HepG2 (cell line): Measurements from ENCODE around the gene PWP1.

Experiments
- EP300 ChIP-seq, 3 experiments: sonication (generic) in 1 of 3; formaldehyde crosslinking in 1 of 3; IDR thresholded peaks; 2 replicates each; pipeline versions ENCODE4 v1.5.1 to v1.6.1; 2011 to 2020; ENCODE audit warnings: low read depth in 2 of 3, low read length in 2 of 3, borderline replicate concordance in 1 of 3, improper control_type of control experiment in 1 of 3, mild to moderate bottlenecking in 1 of 3, missing genetic modification reagents in 1 of 3, moderate library complexity in 1 of 3
- FOXP1 ChIP-seq, 2 experiments: fragments of 450-650 bp in 1 of 2; IDR thresholded peaks; 2 replicates each; pipeline ENCODE4 v1.6.1; 2017 to 2018; ENCODE audit warnings: antibody characterized with exemption in 1 of 2
- KLF16 ChIP-seq, 2 experiments: sonication (generic) in 1 of 2; formaldehyde crosslinking in 1 of 2; IDR thresholded peaks; 2 replicates each; pipeline versions ENCODE4 v1.6.1 to v1.8.0; 2016 to 2023; ENCODE audit warnings: missing genetic modification reagents in 2 of 2, missing compliant biosample characterization in 1 of 2
- POLR2A ChIP-seq, 2 experiments: IDR thresholded peaks; 2 replicates each; pipeline ENCODE4 v1.6.1; 2011; ENCODE audit warnings: low read depth in 2 of 2, low read length in 2 of 2, mild to moderate bottlenecking in 1 of 2, moderate library complexity in 1 of 2; ENCODE audit not compliant: insufficient read depth in 1 of 2
- PRMT3 ChIP-seq: sonication (generic); formaldehyde crosslinking; IDR thresholded peaks from 2 replicates; pipeline ENCODE4 v1.8.1; 2022; ENCODE audit warnings: low read depth, mild to moderate bottlenecking, moderate library complexity, missing genetic modification reagents, borderline replicate concordance
- RFX5 ChIP-seq: IDR thresholded peaks from 2 replicates; pipeline ENCODE4 v1.6.1; 2011; ENCODE audit warnings: low read depth, low read length, improper control_type of control experiment
- YY1 ChIP-seq: IDR thresholded peaks from 2 replicates; pipeline ENCODE4 v1.6.1; 2011; ENCODE audit warnings: low read length, low read depth, moderate library complexity, mild to moderate bottlenecking; ENCODE audit not compliant: insufficient read depth, insufficient replicate concordance
- ZFP36 ChIP-seq: fragments of 150-350 bp; IDR thresholded peaks from 2 replicates; pipeline ENCODE4 v1.6.1; 2018; ENCODE audit warnings: borderline replicate concordance, low read length, low read depth; ENCODE audit not compliant: partially characterized antibody
- ZNF136 ChIP-seq: sonication (generic); formaldehyde crosslinking; IDR thresholded peaks from 2 replicates; pipeline ENCODE4 v1.8.1; 2022; ENCODE audit warnings: low read depth, mild to moderate bottlenecking, moderate library complexity, missing genetic modification reagents
- ZNF746 ChIP-seq: sonication (generic); formaldehyde crosslinking; IDR thresholded peaks from 2 replicates; pipeline ENCODE4 v1.8.0; 2022; ENCODE audit warnings: mild to moderate bottlenecking, missing genetic modification reagents

DNA sequence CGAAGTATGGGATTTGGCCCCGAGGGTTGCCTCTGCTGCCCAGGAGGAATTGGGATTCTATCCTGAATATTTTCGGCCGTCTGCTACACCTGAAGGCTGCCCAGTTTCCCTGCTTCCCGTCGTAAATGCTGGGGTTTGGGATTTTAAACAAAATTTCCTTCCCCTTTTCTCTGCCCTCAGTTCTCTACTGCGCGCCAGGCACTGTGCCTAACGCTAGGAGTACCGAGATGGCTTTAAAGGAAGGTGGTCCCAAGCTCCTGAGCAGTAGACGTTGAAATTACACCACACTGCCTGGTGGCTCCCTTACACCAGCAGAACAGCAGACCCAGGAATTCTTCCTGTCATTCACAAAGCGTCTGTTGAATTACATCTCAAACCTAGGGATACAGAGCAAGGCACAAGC, 75.9 kb downstream of the PWP1 start:
- no peak for TF ChIP-seq ZFP36
- no peak for TF ChIP-seq FOXP1 (IDR thresholded peaks at IDR 0.05)
- TF ChIP-seq FOXP1 (CRISPR knock-in tag; IDR thresholded peaks at IDR 0.05), result no peak
- no peak; a peak in 1 of 4 replicates for TF ChIP-seq POLR2A (IDR thresholded peaks at IDR 0.05; ENCODE audit: insufficient read depth in 1 of 2, low read depth in 2 of 2, low read length in 2 of 2)
- no peak for TF ChIP-seq RFX5
- TF ChIP-seq PRMT3, result no peak
- TF ChIP-seq YY1, result no peak
- no peak for TF ChIP-seq ZNF746
- no peak for TF ChIP-seq EP300 (IDR thresholded peaks at IDR 0.05; ENCODE audit: low read depth in 2 of 2, low read length in 2 of 2)
- TF ChIP-seq EP300 (CRISPR knock-in tag; IDR thresholded peaks at IDR 0.05; ENCODE audit: borderline replicate concordance), result no peak
- TF ChIP-seq KLF16 (CRISPR knock-in tag; IDR thresholded peaks at IDR 0.05), result no peak
- TF ChIP-seq ZNF136 (CRISPR knock-in tag), result no peak
